GM12865 (cell line): ENCODE data around the gene KLHL40.

ENCODE experiments used
- DNase-seq: peaks from one replicate; pipeline ENCODE4 v3.0.0; 2010; ENCODE audit warnings: low read depth
- H3K4me3 ChIP-seq: 2 replicates; pipeline ENCODE4 v1.5.1; 2011; ENCODE audit warnings: mild to moderate bottlenecking, low read depth, low read length, control low read depth
- TF ChIP-seq, protein P1 (sequence below): IDR thresholded peaks from 2 replicates; pipeline ENCODE4 v1.5.1; 2011; ENCODE audit warnings: low read length, control low read depth, low read depth, inconsistent platforms; ENCODE audit not compliant: insufficient read depth; ENCODE audit errors: missing control alignments

Gene KLHL40

DNA sequence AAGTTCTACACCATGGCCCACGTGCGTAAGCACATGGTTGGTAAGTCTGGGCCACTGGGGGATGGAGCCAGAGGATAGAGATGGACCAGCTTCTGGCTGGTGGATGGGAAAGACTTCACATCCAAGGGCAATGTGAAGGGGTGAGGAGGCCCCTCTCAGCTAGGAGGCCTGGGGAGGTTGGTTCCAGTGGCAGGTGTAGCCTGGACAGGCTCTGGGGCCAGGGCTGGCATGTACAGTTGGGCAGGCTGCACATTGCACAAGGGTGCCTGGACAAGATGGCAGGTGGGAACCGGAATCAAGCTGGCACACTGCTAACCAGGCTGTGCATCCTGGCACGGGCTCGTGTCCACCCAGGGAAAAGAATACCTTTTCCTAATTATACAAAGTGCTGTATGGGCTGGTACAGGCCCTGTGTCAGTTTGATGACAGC, 23.7 kb upstream of the KLHL40 start:
- DNase-seq, result no peak
- H3K4me3 ChIP-seq, result no peak overlapping the region
- TF ChIP-seq, protein P1, sequence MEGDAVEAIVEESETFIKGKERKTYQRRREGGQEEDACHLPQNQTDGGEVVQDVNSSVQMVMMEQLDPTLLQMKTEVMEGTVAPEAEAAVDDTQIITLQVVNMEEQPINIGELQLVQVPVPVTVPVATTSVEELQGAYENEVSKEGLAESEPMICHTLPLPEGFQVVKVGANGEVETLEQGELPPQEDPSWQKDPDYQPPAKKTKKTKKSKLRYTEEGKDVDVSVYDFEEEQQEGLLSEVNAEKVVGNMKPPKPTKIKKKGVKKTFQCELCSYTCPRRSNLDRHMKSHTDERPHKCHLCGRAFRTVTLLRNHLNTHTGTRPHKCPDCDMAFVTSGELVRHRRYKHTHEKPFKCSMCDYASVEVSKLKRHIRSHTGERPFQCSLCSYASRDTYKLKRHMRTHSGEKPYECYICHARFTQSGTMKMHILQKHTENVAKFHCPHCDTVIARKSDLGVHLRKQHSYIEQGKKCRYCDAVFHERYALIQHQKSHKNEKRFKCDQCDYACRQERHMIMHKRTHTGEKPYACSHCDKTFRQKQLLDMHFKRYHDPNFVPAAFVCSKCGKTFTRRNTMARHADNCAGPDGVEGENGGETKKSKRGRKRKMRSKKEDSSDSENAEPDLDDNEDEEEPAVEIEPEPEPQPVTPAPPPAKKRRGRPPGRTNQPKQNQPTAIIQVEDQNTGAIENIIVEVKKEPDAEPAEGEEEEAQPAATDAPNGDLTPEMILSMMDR, result no peak

DNA sequence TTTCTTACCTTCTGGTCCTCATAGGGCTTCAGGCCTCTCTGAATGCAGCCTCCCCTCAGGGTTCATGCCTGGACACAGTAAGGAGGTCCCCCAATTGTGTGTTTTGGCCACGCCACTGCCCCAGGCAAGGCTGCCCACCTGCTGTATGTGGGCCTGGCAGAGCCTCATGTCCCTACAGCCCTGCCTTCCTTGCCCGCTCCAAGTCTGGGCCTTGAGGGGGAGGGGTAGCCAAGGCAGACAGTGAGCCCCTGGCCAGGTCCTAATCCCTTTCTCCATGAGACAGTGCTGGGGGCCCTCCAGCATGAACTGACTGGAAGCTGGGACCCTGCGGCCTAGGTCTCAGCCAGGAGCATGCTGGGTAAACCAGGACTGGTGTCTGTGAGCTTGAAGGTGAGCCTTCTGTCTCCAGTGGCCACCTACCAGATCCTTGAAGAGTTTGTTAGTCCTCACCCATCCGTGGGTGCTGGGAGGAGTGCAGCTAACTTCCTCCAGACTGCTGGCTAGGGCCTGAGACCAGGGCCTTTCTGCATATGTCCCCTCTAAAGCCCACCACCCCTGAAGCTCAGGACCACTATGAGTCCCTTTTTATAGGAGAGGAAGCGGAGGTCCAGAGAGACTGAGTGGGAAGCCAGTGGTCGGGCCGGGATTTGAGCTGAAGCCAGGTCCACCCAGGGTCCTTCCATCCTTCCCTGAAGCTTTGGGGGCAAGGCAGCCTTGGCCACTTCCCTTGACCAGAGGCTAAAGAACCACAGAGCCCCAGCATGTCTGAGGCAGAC, 23.1 kb upstream of the KLHL40 start:
- no peak overlapping the region for H3K4me3 ChIP-seq
- no peak for DNase-seq
- TF ChIP-seq, protein P1, result no peak

DNA sequence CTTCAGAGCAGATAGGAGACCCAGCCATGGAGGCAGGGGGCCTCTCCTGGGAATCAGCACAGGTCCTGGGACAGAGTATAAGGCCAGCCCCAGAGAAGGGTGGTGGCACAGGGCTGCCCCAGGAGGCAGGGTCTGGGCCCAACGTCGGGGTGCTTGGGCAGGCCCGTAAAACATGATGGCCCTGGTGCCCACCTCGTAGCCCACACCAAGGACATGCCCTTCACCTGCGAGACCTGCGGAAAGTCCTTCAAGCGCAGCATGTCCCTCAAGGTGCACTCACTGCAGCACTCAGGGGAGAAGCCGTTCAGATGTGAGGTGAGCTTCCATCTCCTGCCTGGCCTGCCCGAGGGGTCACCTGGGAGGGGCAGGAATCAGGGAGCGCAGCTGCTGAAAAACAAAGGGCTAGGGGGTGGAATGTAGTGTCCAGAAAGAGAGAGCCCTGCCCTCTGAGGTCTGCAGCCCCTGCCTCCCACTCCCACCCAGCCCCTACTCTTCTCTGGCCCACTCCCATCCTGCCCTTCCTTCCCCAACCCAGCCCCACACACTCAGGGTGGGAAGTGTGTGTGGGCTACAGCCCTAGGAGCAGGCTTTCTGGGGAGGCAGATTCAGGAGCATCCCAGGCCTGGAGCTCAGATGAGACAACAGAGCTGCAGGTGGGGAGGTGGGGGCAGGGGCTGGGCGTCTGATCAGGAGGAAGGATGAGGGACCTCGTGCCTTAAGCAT, 22.4 kb upstream of the KLHL40 start:
- no peak for DNase-seq
- TF ChIP-seq, protein P1, result no peak
- H3K4me3 ChIP-seq, result no peak overlapping the region

DNA sequence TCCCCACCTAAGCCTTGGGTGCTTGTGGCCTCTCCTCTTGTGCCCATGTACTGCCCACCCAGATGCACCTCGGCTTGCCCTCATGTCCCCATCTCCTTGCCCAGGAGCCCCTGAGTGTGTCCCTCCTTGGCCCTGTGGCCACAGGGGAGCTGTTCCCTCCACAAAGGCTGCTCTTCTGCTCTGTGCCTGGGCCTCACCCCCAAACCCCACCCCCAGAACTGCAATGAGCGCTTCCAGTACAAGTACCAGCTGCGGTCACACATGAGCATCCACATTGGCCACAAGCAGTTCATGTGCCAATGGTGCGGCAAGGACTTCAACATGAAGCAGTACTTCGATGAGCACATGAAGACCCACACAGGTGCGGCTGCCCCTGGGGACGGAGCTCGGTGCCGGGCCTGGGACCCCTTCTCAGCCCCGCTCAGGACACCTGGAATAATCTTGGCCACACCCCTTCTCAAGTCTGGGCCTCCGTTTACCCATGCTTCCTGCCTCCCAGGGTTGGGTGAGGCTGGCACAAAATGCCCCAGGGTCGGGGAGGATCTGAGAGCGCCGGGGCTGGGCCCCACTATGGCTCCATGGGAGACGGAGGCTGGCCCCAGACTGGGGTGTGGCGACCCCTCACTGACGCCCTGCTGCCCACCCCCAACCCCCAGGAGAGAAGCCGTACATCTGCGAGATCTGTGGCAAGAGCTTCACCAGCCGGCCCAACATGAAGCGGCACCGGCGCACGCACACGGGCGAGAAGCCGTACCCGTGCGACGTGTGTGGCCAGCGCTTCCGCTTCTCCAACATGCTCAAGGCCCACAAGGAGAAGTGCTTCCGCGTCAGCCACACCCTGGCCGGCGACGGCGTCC, 21.5 kb upstream of the KLHL40 start:
- TF ChIP-seq, protein P1, result no peak
- H3K4me3 ChIP-seq, result peak overlapping the region; percentile 37
- DNase-seq, result peak; percentile 46

DNA sequence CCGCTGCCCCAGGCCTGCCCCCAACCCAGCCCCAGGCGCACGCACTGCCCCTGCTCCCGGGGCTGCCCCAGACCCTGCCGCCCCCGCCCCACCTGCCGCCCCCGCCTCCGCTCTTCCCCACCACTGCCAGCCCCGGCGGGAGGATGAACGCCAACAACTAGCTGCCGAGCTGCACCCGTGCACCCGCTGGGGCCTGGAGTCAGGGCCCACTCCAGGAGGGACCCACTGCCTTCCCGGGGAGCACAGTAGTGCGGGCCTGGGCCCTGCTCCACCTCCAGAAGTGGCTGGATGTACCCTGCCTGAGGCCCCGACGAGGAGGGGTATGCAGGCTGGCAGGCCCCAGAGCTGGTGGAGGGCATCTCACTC, 20.9 kb upstream of the KLHL40 start:
- TF ChIP-seq, protein P1, result no peak
- DNase-seq, result no peak
- no peak overlapping the region for H3K4me3 ChIP-seq

DNA sequence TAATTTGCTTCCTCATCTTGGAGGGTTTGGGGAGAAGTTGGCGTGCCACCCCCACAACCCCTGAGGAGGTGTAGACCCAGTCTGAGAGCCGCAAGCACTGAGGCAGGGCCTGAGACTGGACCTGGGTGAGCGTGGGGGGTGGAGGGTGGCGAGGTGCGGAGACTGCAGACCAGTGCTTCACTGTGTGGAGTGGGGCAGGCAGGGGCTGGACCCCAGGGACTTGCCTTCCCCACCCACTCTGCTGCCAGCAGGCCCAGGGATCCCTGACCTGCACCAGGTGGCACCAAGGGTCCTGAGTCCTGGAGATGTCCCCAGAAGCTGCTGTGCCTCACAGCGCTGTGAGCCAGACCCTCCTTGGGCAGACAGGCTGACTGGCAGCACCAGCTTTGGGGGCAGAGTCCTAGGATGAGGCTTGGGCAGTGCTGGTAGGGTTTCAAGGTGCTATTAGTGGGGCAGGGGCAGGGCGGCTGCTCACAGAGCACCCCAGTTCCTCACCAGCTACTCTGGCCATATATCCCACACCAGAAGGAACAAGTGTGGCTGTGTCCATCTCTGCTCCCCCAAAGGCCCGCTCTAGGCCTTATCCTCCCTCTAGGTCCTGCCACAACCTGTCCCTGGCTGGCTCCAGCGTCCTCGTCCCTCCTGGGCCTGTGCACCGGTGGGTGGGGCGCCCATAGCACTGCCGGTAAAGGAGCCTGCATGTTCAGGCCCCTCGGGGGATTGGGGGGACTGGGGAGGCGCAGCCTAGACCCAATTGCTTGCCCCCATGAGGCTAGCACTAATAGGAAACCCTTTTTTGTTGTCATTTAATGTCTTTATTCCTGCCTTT, 20.1 kb upstream of the KLHL40 start:
- H3K4me3 ChIP-seq, result no peak overlapping the region
- no peak for DNase-seq
- TF ChIP-seq, protein P1, result no peak
